HepG2 (cell line): Measurements from ENCODE around the gene TMEM87A. TPM values are rescaled to one million over a fixed set of nuclear protein-coding genes. Genes with fewer than 3 reads are reported as not detected.

Source experiments
- CHD2 ChIP-seq: IDR thresholded peaks from 2 replicates; pipeline ENCODE4 v1.6.1; 2011; ENCODE audit warnings: low read depth, low read length, improper control_type of control experiment
- DMAP1 ChIP-seq: IDR thresholded peaks from 2 replicates; pipeline ENCODE4 v1.6.1; 2016
- HINFP ChIP-seq: sonication (generic); formaldehyde crosslinking; IDR thresholded peaks from 2 replicates; pipeline ENCODE4 v1.4.0; 2020; ENCODE audit warnings: low read depth, mild to moderate bottlenecking, missing genetic modification reagents
- ISX ChIP-seq: sonication (generic); formaldehyde crosslinking; conservative IDR thresholded peaks from 2 replicates; pipeline ENCODE4 v1.5.0; 2020; ENCODE audit warnings: missing genetic modification reagents
- KLF15 ChIP-seq: sonication (generic); formaldehyde crosslinking; IDR thresholded peaks from 2 replicates; pipeline ENCODE4 v1.8.1; 2023; ENCODE audit warnings: borderline replicate concordance, mild to moderate bottlenecking, inconsistent platforms, missing genetic modification reagents, mixed read lengths
- PAF1 ChIP-seq: IDR thresholded peaks from 2 replicates; pipeline ENCODE4 v1.6.1; 2016; ENCODE audit warnings: missing genetic modification reagents, missing compliant biosample characterization
- RFX3 ChIP-seq: IDR thresholded peaks from 2 replicates; pipeline ENCODE4 v1.6.1; 2016; ENCODE audit warnings: missing biosample characterization, missing genetic modification reagents
- SOX13 ChIP-seq, 3 experiments: fragments of 450-650 bp in 1 of 3; sonication (generic) in 1 of 3; formaldehyde crosslinking in 1 of 3; IDR thresholded peaks in 2 of 3; conservative IDR thresholded peaks in 1 of 3; 2 replicates each; pipeline versions ENCODE4 v1.5.0 to v1.6.1; 2016 to 2020; ENCODE audit warnings: antibody characterized with exemption in 1 of 3, mild to moderate bottlenecking in 1 of 3, missing compliant biosample characterization in 1 of 3, missing genetic modification reagents in 1 of 3, moderate library complexity in 1 of 3
- TAF1 ChIP-seq: sonication (generic); formaldehyde crosslinking; IDR thresholded peaks from 2 replicates; pipeline ENCODE4 v1.4.0; 2020; ENCODE audit warnings: missing genetic modification reagents
- TBP ChIP-seq: sonication (generic); formaldehyde crosslinking; IDR thresholded peaks from 2 replicates; pipeline ENCODE4 v1.5.0; 2020; ENCODE audit warnings: missing genetic modification reagents
- TFDP2 ChIP-seq: sonication (generic); formaldehyde crosslinking; IDR thresholded peaks from 2 replicates; pipeline ENCODE4 v1.4.0; 2020; ENCODE audit warnings: missing genetic modification reagents
- TRAFD1 ChIP-seq: sonication (generic); formaldehyde crosslinking; IDR thresholded peaks from 2 replicates; pipeline ENCODE4 v1.5.1; 2020; ENCODE audit warnings: missing genetic modification reagents, mild to moderate bottlenecking, borderline replicate concordance
- XBP1 ChIP-seq: sonication (generic); formaldehyde crosslinking; IDR thresholded peaks from 2 replicates; pipeline ENCODE4 v1.5.0; 2020; ENCODE audit warnings: missing genetic modification reagents
- ZNF253 ChIP-seq: sonication (generic); formaldehyde crosslinking; IDR thresholded peaks from 2 replicates; pipeline ENCODE4 v1.8.0; 2022; ENCODE audit warnings: mild to moderate bottlenecking, missing genetic modification reagents, borderline replicate concordance
- ZNF354B ChIP-seq: sonication (generic); formaldehyde crosslinking; IDR thresholded peaks from 2 replicates; pipeline ENCODE4 v1.8.0; 2022; ENCODE audit warnings: mild to moderate bottlenecking, missing genetic modification reagents
- ZNF446 ChIP-seq: sonication (generic); formaldehyde crosslinking; IDR thresholded peaks from 2 replicates; pipeline ENCODE4 v1.5.0; 2020; ENCODE audit warnings: mild to moderate bottlenecking, missing genetic modification reagents
- ZNF510 ChIP-seq: sonication (generic); formaldehyde crosslinking; IDR thresholded peaks from 2 replicates; pipeline ENCODE4 v1.4.0; 2020; ENCODE audit warnings: low read depth, mild to moderate bottlenecking, missing genetic modification reagents
- ZNF550 ChIP-seq: sonication (generic); formaldehyde crosslinking; IDR thresholded peaks from 2 replicates; pipeline ENCODE4 v1.4.0; 2020; ENCODE audit warnings: mild to moderate bottlenecking, missing genetic modification reagents, borderline replicate concordance
- ZNF558 ChIP-seq: sonication (generic); formaldehyde crosslinking; IDR thresholded peaks from 2 replicates; pipeline ENCODE4 v1.9.0; 2022; ENCODE audit warnings: mild to moderate bottlenecking, missing genetic modification reagents, borderline replicate concordance
- ZNF616 ChIP-seq: sonication (generic); formaldehyde crosslinking; IDR thresholded peaks from 2 replicates; pipeline ENCODE4 v1.5.0; 2020; ENCODE audit warnings: low read depth, mild to moderate bottlenecking, missing genetic modification reagents
- ZSCAN30 ChIP-seq: sonication (generic); formaldehyde crosslinking; IDR thresholded peaks from 2 replicates; pipeline ENCODE4 v1.5.0; 2020; ENCODE audit warnings: mild to moderate bottlenecking, missing genetic modification reagents
- polyA plus RNA-seq, 8 experiments: library from polyadenylated mRNA; depleted of rRNA in 3 of 8; stranded (reverse) in 7 of 8; unstranded in 1 of 8; fragments of >200 nt; fragmentation: Illumina TruSeq in 4 of 8; extraction: Trizol in 4 of 8; gene quantifications; 2 replicates each; pipeline versions ENCODE4 v1.2.1 to v1.2.3, GENCODE V29; 2011 to 2016; ENCODE audit warnings: low read depth in 4 of 8, missing spikeins in 1 of 8, mixed read lengths in 1 of 8; ENCODE audit not compliant: insufficient read depth in 1 of 8
- total RNA-seq, 5 experiments: library from RNA; depleted of rRNA; stranded (reverse); fragments of >200 nt; fragmentation: Illumina TruSeq; extraction: Trizol; gene quantifications; 2 replicates each; pipeline ENCODE4 v1.2.3, GENCODE V29; 2016; ENCODE audit warnings: low read depth in 1 of 5
- TF ChIP-seq, protein P1 (sequence below): fragments of 450-650 bp; IDR thresholded peaks from 2 replicates; pipeline ENCODE4 v1.6.1; 2017

The TMEM87A gene
- total and polyA plus RNA-seq, 2 of the 13 experiments (the other 11 are each of a cell fraction or from before 2014, with no cell fraction given) = 20.2 to 42.8 TPM

DNA sequence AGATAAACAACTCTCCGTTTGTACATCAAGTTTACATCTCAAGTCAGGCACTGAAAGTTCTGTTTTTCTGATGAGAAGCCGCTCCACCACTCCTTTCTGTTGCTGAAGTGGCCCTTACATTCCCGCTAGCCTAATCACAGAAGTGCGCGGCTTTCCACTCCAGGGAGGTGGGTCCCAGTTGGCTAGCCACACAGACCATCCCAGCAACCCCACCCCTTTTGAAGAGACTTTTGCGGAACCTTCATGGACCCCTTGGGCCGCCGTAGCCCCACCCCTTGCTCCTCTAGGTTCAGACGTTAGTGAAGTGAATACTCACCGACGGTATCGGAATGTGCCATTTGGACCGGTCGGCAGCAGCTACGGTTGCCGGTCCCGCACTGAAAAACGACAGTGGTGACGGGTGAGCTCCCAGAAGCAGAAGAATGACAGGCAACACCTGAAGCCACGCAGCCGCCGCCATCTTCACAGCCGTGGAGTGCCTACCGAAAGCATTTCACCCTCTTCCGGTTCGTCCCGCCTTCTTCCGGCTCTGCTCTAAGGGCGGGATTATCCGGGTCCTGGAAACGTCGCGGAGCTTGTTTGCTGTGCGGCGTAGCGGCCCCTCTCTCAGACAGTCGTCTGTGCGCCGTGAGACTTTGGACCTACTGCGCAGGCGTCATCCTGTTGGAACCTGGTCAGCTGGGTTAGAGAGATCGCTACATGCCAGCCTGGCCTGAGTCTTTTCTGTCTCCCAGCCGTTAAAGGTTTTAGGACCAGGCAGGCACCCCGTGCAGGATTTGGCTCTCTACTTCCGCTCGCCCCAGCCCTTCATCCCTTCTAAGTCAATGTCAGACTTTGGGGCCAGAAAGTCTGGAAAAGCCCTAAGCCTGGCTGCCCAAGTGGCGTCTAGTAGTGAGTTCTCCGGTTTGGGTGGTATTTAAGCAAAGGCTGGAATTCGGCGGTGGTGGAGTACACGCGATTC, at the start of gene TMEM87A, which contains the start of gene GANC (continued):
- TF ChIP-seq ZSCAN30 (CRISPR knock-in tag) (0 out of 2 replicates have a peak, but pooled peaks have one; percentile 11), HINFP (CRISPR knock-in tag) (peak; percentile 79; the same call in 1 of the 2 replicates), XBP1 (no peak), TRAFD1 (CRISPR knock-in tag) (no peak), ZNF446 (CRISPR knock-in tag) (0 out of 2 replicates have a peak, but pooled peaks have one; percentile 18), TBP (CRISPR knock-in tag) (no peak), DMAP1 (CRISPR knock-in tag) (peak; percentile 98), TFDP2 (peak; percentile 86), ZNF616 (CRISPR knock-in tag) (no peak), TAF1 (CRISPR knock-in tag) (peak; percentile 95), ZNF510 (CRISPR knock-in tag) (0 out of 2 replicates have a peak, but pooled peaks have one; percentile 67), SOX13 (IDR thresholded peaks at IDR 0.05) (no peak), SOX13 (CRISPR knock-in tag; conservative IDR thresholded peaks at IDR 0.05 in 1 of 2, IDR thresholded peaks at IDR 0.05 in 1 of 2) (no peak), KLF15 (CRISPR knock-in tag) (no peak; the same call in 1 of the 2 replicates), ISX (no peak), ZNF354B (CRISPR knock-in tag) (peak; percentile 92; the same call in 1 of the 2 replicates), CHD2 (no peak; the same call in 1 of the 2 replicates), RFX3 (CRISPR knock-in tag) (no peak), ZNF558 (CRISPR knock-in tag) (peak; percentile 79; the same call in 1 of the 2 replicates), PAF1 (CRISPR knock-in tag) (no peak), ZNF253 (CRISPR knock-in tag) (0 out of 2 replicates have a peak, but pooled peaks have one; percentile 36), ZNF550 (CRISPR knock-in tag) (no peak)
- TF ChIP-seq, protein P1, sequence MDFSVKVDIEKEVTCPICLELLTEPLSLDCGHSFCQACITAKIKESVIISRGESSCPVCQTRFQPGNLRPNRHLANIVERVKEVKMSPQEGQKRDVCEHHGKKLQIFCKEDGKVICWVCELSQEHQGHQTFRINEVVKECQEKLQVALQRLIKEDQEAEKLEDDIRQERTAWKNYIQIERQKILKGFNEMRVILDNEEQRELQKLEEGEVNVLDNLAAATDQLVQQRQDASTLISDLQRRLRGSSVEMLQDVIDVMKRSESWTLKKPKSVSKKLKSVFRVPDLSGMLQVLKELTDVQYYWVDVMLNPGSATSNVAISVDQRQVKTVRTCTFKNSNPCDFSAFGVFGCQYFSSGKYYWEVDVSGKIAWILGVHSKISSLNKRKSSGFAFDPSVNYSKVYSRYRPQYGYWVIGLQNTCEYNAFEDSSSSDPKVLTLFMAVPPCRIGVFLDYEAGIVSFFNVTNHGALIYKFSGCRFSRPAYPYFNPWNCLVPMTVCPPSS = no peak
